MG63 (cell line): Measurements from ENCODE around the gene ZNF501. TPM values are rescaled to one million over a fixed set of nuclear protein-coding genes. Genes with fewer than 3 reads are reported as not detected.

Source experiments
- DNase-seq: peaks from one replicate; pipeline ENCODE4 v3.0.0-alpha.2; 2020
- H3K27me3 ChIP-seq: fragments of 250-450 bp; sonication (Bioruptor Pico); 2 replicates; pipeline ENCODE4 v1.5.1; 2020; ENCODE audit warnings: mild to moderate bottlenecking, moderate library complexity
- H3K36me3 ChIP-seq: fragments of 250-450 bp; sonication (Bioruptor Pico); 2 replicates; pipeline ENCODE4 v1.5.1; 2020; ENCODE audit warnings: mild to moderate bottlenecking, moderate library complexity
- H3K4me3 ChIP-seq: fragments of 250-450 bp; sonication (Bioruptor Pico); 2 replicates; pipeline ENCODE4 v1.5.1; 2020; ENCODE audit warnings: mild to moderate bottlenecking, moderate library complexity
- H3K9me3 ChIP-seq: fragments of 250-450 bp; sonication (Bioruptor Pico); 2 replicates; pipeline ENCODE4 v1.5.1; 2020; ENCODE audit warnings: mild to moderate bottlenecking, moderate library complexity
- total RNA-seq: library from RNA; depleted of rRNA; stranded (reverse); fragments of >200 nt; shearing (Covaris generic); gene quantifications from 2 replicates; pipeline ENCODE4 v1.2.3, GENCODE V29; 2014; ENCODE audit warnings: low replicate concordance; rRNA removed

Gene ZNF501
- total RNA-seq, 1 experiment from 2014 or later, result 0.79 TPM

GRCh38 chr3:44771424-44772098 is 42.1 kb downstream of the ZNF501 start:
- peaks cover 17% of the 10 kb centered on the region; the same call in 1 of the 2 replicates for H3K9me3 ChIP-seq
- H3K27me3 ChIP-seq, result no peaks in the 10 kb centered on the region
- no peak overlapping the region for H3K4me3 ChIP-seq
- peaks cover 20% of the 10 kb centered on the region for H3K36me3 ChIP-seq
- no peak for DNase-seq

GRCh38 chr3:44772099-44772442 is 42.6 kb downstream of the ZNF501 start:
- Histone ChIP-seq H3K4me3 (no peak overlapping the region), H3K27me3 (no peaks in the 10 kb centered on the region), H3K36me3 (peaks cover 18% of the 10 kb centered on the region), H3K9me3 (peaks cover 17% of the 10 kb centered on the region; the same call in 1 of the 2 replicates)
- no peak for DNase-seq

DNA sequence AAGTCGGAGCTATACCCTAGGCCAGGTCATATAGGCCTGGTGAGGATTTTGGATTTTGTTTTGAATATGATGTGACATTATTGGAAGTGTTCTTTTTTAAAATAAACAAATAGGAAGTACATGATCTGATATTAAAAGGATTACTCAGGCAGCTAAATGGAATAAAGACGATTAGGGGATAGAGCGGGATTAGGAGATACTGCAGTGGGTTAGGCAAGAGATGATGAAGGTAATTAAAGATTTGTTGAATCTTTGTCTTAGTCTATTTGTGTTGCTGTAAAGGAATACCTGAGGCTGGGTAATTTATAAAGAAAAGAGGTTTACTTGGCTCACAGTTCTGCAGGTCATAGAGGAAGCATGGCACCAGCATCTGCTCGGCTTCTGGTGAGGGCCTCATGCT is 53.5 kb downstream of the ZNF501 start:
- no peaks in the 10 kb centered on the region for H3K9me3 ChIP-seq
- peaks cover 10% of the 10 kb centered on the region for H3K36me3 ChIP-seq
- no peak overlapping the region for H3K4me3 ChIP-seq
- no peaks in the 10 kb centered on the region for H3K27me3 ChIP-seq
- no peak for DNase-seq

Other genes with a start within 250 kb of the ZNF501 start
- gene ZKSCAN7, start 174.4 kb upstream of the ZNF501 start, total RNA-seq, result not detected in 2 replicates
- not detected in 2 replicates for gene ZNF660, start 144.7 kb upstream of the ZNF501 start, total RNA-seq
- gene ZNF197, start 104.6 kb upstream of the ZNF501 start, total RNA-seq, result 3.9 and 4.5 TPM in 2 replicates
- 5.3 and 6.8 TPM in 2 replicates for gene ZNF35, start 80.9 kb upstream of the ZNF501 start, total RNA-seq
- 0.89 and 2.9 TPM in 2 replicates for gene ZNF502, start 17.0 kb upstream of the ZNF501 start, total RNA-seq
- 5.7 and 6.6 TPM in 2 replicates for gene KIAA1143, start 32.0 kb downstream of the ZNF501 start, total RNA-seq
- gene KIF15, start 32.2 kb downstream of the ZNF501 start, total RNA-seq, result 14.1 and 18.1 TPM in 2 replicates
- 0.69 and 1.5 TPM in 2 replicates for gene TMEM42, start 132.3 kb downstream of the ZNF501 start, total RNA-seq
- 0.43 TPM in 1 of 2 replicates, not detected in the other for gene TGM4, start 145.0 kb downstream of the ZNF501 start, total RNA-seq
- gene ZDHHC3, start 246.5 kb downstream of the ZNF501 start, total RNA-seq, result 26.1 and 28.5 TPM in 2 replicates
- gene EXOSC7, start 246.6 kb downstream of the ZNF501 start, total RNA-seq, result 22.4 and 44.3 TPM in 2 replicates